Measurements from ENCODE around the gene B3GALNT2. TPM values are rescaled to one million over a fixed set of nuclear protein-coding genes. Genes with fewer than 3 reads are reported as not detected.
"Not testable (repeated sequence)": the region's sequence is repeated elsewhere in the genome, so short reads cannot be mapped to it uniquely, and the experiment has no call there.

B3GALNT2 gene
- total RNA-seq, 2 donors from 2014 or later: 29.1 to 52.1 TPM

DNA sequence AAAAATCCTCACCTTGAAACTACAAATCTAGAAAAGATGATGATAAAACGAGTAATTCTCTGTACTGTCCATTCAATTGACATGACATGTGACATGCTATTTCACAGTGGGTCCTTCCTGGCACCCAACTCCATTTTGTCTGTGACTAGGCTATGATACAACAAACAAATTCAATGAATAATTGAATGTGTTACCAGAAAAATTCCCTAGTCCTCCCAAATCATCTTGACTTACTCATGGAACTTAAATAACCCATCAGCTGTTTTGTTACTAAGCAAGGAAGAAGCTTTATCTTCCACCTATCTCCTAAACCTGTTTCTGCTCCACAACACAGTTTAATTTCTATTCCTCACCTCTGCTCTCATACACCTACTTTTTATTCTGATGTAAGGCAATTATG is 30.4 kb downstream of the B3GALNT2 start:
- TF ChIP-seq, protein P1, sequence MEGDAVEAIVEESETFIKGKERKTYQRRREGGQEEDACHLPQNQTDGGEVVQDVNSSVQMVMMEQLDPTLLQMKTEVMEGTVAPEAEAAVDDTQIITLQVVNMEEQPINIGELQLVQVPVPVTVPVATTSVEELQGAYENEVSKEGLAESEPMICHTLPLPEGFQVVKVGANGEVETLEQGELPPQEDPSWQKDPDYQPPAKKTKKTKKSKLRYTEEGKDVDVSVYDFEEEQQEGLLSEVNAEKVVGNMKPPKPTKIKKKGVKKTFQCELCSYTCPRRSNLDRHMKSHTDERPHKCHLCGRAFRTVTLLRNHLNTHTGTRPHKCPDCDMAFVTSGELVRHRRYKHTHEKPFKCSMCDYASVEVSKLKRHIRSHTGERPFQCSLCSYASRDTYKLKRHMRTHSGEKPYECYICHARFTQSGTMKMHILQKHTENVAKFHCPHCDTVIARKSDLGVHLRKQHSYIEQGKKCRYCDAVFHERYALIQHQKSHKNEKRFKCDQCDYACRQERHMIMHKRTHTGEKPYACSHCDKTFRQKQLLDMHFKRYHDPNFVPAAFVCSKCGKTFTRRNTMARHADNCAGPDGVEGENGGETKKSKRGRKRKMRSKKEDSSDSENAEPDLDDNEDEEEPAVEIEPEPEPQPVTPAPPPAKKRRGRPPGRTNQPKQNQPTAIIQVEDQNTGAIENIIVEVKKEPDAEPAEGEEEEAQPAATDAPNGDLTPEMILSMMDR (IDR thresholded peaks at IDR 0.05): no peak
- TF ChIP-seq POLR2AphosphoS5 (IDR thresholded peaks at IDR 0.05) (no peak), POLR2A (IDR thresholded peaks at IDR 0.05) (no peak)
- H3K27ac ChIP-seq: no peak overlapping the region
- no peaks in the 10 kb centered on the region for H3K27me3 ChIP-seq (replicated peaks; ENCODE audit: insufficient read depth)
- no peaks in the 10 kb centered on the region for H3K9me3 ChIP-seq
- peaks cover 0 to 1% of the 10 kb centered on the region in 2 donors for H3K36me3 ChIP-seq
- H3K4me1 ChIP-seq (replicated peaks): no peaks in the 10 kb centered on the region
- WGBS: 95% methylated on average over 1 of the region's 1 CpG
- H3K4me3 ChIP-seq: no peak overlapping the region
- intact Hi-C loops (cut with DNase I): no loop called here
- DNase-seq (ENCODE audit: low spot score): no peak

DNA sequence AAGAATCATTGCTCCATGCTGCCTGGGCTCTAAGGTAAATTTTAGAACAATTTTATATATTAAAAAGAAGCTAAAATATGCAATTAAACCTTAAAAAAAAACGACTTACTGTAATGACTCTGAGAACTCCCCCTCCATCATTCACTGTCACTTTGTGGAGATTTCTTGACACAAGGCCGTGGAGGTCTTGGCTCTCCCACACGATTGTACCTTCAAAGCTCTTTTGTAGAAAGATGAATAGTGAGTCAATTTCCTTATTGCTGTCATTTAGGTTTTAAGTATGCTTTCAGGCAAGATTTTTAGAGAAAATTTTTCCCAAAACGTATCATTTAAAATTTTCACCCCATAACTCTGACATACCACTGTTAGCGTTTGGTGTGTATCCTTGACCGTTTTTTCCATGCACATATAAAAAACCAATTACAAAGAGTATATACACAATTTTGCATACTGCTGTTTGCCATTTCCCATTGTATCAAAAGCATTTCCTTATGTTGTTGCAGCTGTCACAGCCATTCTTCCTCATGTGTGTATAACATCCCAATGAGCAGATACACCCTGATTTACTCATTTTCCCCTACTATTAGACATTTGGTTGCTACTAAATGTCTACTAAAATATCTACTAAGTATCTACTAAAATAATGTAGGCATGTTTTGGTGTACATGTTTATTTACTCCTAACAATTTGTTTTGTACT is 33.4 kb downstream of the B3GALNT2 start:
- Histone ChIP-seq H3K27ac (no peak overlapping the region), H3K4me1 (replicated peaks) (no peaks in the 10 kb centered on the region), H3K27me3 (replicated peaks; ENCODE audit: insufficient read depth) (no peaks in the 10 kb centered on the region), H3K4me3 (no peak overlapping the region), H3K9me3 (no peaks in the 10 kb centered on the region), H3K36me3 (no peaks in the 10 kb centered on the region)
- no peak for DNase-seq (ENCODE audit: low spot score)
- WGBS: 77% methylated on average over 6 of the region's 6 CpGs
- intact Hi-C loops (cut with DNase I): no loop called here
- TF ChIP-seq POLR2A (IDR thresholded peaks at IDR 0.05) (no peak), POLR2AphosphoS5 (IDR thresholded peaks at IDR 0.05) (no peak)

DNA sequence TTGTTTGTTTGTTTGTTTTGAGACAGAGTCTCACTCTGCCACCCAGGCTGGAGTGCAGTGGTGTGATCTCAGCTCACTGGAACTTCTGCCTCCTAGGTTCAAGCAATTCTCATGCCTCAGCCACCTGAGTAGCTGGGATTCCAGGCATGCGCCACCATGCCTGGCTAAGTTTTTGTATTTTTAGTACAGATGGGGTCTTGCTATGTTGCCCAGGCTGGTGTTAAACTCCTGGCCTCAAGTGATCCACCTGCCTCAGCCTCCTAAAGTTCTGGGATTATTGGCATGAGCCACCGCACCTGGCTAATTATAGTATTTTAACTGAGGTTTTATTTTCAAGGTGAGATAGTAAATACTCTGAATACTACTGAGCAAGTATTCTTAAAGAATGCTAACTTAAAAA is 34.4 kb downstream of the B3GALNT2 start:
- H3K27me3 ChIP-seq (replicated peaks; ENCODE audit: insufficient read depth); intact Hi-C loops (cut with DNase I); DNase-seq (ENCODE audit: low spot score); H3K27ac ChIP-seq; H3K36me3 ChIP-seq; H3K9me3 ChIP-seq; H3K4me3 ChIP-seq; H3K4me1 ChIP-seq (replicated peaks): not testable (repeated sequence)
- 96% methylated on average over 2 of the region's 2 CpGs for WGBS

DNA sequence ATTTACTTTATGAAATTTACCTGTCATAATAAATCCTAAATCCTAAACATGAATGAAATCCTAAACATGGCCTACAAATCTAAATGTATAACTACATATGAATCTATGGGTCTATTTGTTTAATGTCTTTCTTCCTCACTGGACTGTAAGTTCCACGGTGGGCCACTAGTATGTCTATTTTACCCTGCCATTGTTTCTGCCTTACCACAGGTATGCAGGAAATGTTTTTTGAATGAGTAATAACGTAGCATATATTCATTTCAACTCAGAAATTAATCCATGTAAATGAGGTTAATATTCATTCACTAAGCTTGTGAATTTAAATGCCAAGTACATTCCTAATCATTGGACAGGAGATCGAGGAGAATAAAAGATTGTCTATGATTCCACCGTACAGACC is 35.3 kb downstream of the B3GALNT2 start:
- 70% methylated on average over 4 of the region's 4 CpGs for WGBS
- H3K36me3 ChIP-seq: no peaks in the 10 kb centered on the region
- intact Hi-C loops (cut with DNase I): no loop called here

DNA sequence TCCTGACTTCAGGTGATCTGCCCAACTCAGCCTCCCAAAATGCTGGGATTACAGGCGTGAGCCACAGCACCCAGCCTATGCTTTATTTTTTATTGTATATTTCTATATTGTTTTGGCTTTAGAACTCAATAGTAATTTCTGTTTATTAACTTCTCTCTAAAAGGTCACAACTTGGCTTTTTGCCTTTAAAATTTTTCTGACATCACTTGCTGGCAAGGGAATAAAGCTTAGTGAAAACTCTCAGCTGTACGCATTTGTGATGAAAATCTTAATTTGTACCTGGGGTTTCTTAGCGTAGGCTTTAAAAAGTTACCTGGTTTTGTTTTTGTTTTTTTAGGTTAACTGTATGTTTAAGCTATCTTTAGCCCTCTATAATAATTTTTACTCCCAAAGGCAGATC is 36.2 kb downstream of the B3GALNT2 start:
- no peaks in the 10 kb centered on the region for H3K27me3 ChIP-seq (replicated peaks; ENCODE audit: insufficient read depth)
- intact Hi-C loops (cut with DNase I): no loop called here
- H3K9me3 ChIP-seq: no peaks in the 10 kb centered on the region
- no peak overlapping the region for H3K27ac ChIP-seq
- WGBS: 65% methylated on average over 3 of the region's 3 CpGs
- H3K4me3 ChIP-seq: no peak overlapping the region
- TF ChIP-seq POLR2AphosphoS5 (IDR thresholded peaks at IDR 0.05) (no peak), POLR2A (IDR thresholded peaks at IDR 0.05) (no peak)
- TF ChIP-seq, protein P1 (IDR thresholded peaks at IDR 0.05): no peak
- no peak for DNase-seq (ENCODE audit: low spot score)
- no peaks in the 10 kb centered on the region for H3K36me3 ChIP-seq
- H3K4me1 ChIP-seq (replicated peaks): no peaks in the 10 kb centered on the region

More for the DNA sequence above, 35.3 kb downstream of the B3GALNT2 start:
- no peaks in the 10 kb centered on the region for H3K9me3 ChIP-seq
- no peak for DNase-seq (ENCODE audit: low spot score)
- H3K27ac ChIP-seq: no peak overlapping the region
- TF ChIP-seq, protein P1 (IDR thresholded peaks at IDR 0.05): no peak
- TF ChIP-seq POLR2AphosphoS5 (IDR thresholded peaks at IDR 0.05) (no peak), POLR2A (IDR thresholded peaks at IDR 0.05) (no peak)
- H3K4me3 ChIP-seq: no peak overlapping the region
- no peaks in the 10 kb centered on the region for H3K27me3 ChIP-seq (replicated peaks; ENCODE audit: insufficient read depth)
- H3K4me1 ChIP-seq (replicated peaks): no peaks in the 10 kb centered on the region

DNA sequence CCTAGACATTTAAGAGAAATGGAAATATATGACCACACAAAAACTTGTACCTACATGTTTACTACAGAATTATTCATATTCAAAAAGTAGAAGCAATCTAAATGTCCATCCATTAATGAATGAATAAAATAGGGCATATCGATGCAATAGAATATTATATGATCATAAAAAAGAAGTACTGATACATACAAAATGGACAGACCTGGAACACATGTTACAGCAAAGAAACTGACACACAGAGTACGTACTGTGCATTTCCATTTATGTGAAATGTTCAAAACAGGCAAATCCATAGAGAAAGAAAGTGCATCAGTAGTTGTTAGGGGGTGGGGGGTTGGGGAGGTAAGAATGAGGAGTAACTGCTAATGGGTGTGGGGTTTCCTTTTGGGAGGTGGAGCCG is 39.2 kb downstream of the B3GALNT2 start:
- TF ChIP-seq, protein P1 (IDR thresholded peaks at IDR 0.05): no peak
- no peak for TF ChIP-seq POLR2AphosphoS5 (IDR thresholded peaks at IDR 0.05)
- TF ChIP-seq POLR2A (IDR thresholded peaks at IDR 0.05): no peak
- WGBS: 94% methylated on average over 3 of the region's 3 CpGs
- H3K36me3 ChIP-seq: no peaks in the 10 kb centered on the region
- no peaks in the 10 kb centered on the region for H3K27me3 ChIP-seq (replicated peaks; ENCODE audit: insufficient read depth)
- intact Hi-C loops (cut with DNase I): no loop called here
- H3K27ac ChIP-seq: no peak overlapping the region
- H3K4me3 ChIP-seq: no peak overlapping the region
- no peaks in the 10 kb centered on the region for H3K9me3 ChIP-seq
- no peak for DNase-seq (ENCODE audit: low spot score)
- no peaks in the 10 kb centered on the region for H3K4me1 ChIP-seq (replicated peaks)

DNA sequence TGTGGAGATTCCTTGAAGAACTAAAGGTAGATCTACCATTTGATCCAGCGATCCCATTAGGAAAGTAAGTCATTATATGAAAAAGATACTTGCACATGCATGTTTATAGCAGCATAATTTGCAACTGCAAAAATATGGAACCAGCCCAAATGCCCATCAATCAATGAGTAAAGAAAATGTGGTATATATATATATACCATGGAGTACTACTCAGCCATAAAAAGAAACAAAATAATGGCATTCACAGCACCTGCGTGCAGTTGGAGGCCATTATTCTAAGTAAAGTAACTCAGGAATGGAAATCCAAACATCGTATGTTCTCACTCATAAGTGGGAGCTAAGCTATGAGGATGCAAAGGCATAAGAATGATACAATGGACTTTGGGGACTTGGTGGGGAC is 41.4 kb downstream of the B3GALNT2 start:
- H3K4me3 ChIP-seq; H3K27me3 ChIP-seq (replicated peaks; ENCODE audit: insufficient read depth); intact Hi-C loops (cut with DNase I); H3K9me3 ChIP-seq; H3K4me1 ChIP-seq (replicated peaks); DNase-seq (ENCODE audit: low spot score); H3K36me3 ChIP-seq; H3K27ac ChIP-seq: not testable (repeated sequence)
- 95% methylated on average over 3 of the region's 3 CpGs for WGBS

Data from prostate gland (tissue), 2 donors.